HepG2 (cell line): ENCODE data around the gene UTP20. TPM values are rescaled to one million over a fixed set of nuclear protein-coding genes. Genes with fewer than 3 reads are reported as not detected.

Experiments used
- ATAC-seq: fragments of 200-7000 bp; cut with Tn5 transposase; 3 replicates; pipeline ENCODE4 v1.9.1; 2020; ENCODE audit warnings: mild to moderate bottlenecking, moderate library complexity
- BruUV-seq: library from RNA; stranded (reverse); fragments of 400-500 nt; replicated peaks from 2 replicates; lab custom pipeline; 2021; lab: Mats Ljungman, UMichigan
- CTCF ChIA-PET: fragments of 300-600 bp; formaldehyde crosslinking; extraction: SDS; loops from one replicate; lab custom pipeline; 2021; ENCODE audit warnings: low total read pairs, inconsistent platforms, low intra/inter-chr PET ratio; lab: Yijun Ruan, JAX
- POLR2A ChIA-PET: fragments of 350-600 bp; sonication (Branson Sonifier 250); formaldehyde crosslinking; loops from one replicate; lab custom pipeline; 2020; ENCODE audit warnings: antibody characterized with exemption, inconsistent platforms; lab: Yijun Ruan, JAX
- DNase-seq: peaks from one replicate; pipeline ENCODE4 v3.0.0-alpha.2; 2015; ENCODE audit warnings: low spot score
- FAIRE-seq: peaks from 3 replicates; lab custom pipeline; 2011; peaks lifted over from hg19 to GRCh38; lab: Jason Lieb, UNC
- H2AFZ ChIP-seq: one replicate; pipeline ENCODE4 v1.6.1; 2011; ENCODE audit warnings: low read length, inconsistent platforms
- H3K27ac ChIP-seq: fragments of 300-600 bp; 3 replicates; pipeline ENCODE4 v1.8.0; 2011; ENCODE audit warnings: mixed run types, mild to moderate bottlenecking, mixed read lengths, low read length, inconsistent platforms; ENCODE audit not compliant: insufficient read depth; ENCODE audit errors: extremely low read length
- H3K27me3 ChIP-seq, 2 experiments: fragments of 200-600 bp in 1 of 2; 2 replicates in 1 of 2; 3 replicates in 1 of 2; pipeline versions ENCODE4 v1.6.0 to v1.8.0; 2011; ENCODE audit warnings: low read length in 2 of 2, mild to moderate bottlenecking in 2 of 2, moderate library complexity in 2 of 2, inconsistent platforms in 1 of 2; ENCODE audit not compliant: insufficient read depth in 2 of 2, control insufficient read depth in 1 of 2
- H3K36me3 ChIP-seq, 2 experiments: fragments of 200-600 bp in 1 of 2; replicated peaks in 1 of 2; 2 replicates in 1 of 2; 3 replicates in 1 of 2; pipeline versions ENCODE4 v1.5.1 to v1.8.0; 2011; ENCODE audit warnings: low read length in 2 of 2, inconsistent platforms in 1 of 2; ENCODE audit not compliant: insufficient read depth in 2 of 2, control insufficient read depth in 1 of 2
- H3K4me1 ChIP-seq: 2 replicates; pipeline ENCODE4 v1.5.1; 2012; ENCODE audit warnings: low read length, inconsistent platforms; ENCODE audit not compliant: insufficient read depth
- H3K4me2 ChIP-seq: 2 replicates; pipeline ENCODE4 v1.6.0; 2011; ENCODE audit warnings: low read depth, low read length, inconsistent platforms
- H3K4me3 ChIP-seq, 3 experiments: fragments of 200-600 bp in 1 of 3; sonication (generic), shearing (Covaris generic) in 1 of 3; replicated peaks in 1 of 3; 2 replicates each; pipeline ENCODE4 v1.5.1; 2011 to 2016; ENCODE audit warnings: low read length in 3 of 3, inconsistent platforms in 2 of 3, low read depth in 2 of 3, mild to moderate bottlenecking in 2 of 3, control low read depth in 1 of 3, mixed read lengths in 1 of 3; ENCODE audit not compliant: insufficient read depth in 1 of 3
- H3K79me2 ChIP-seq: one replicate; pipeline ENCODE4 v1.6.1; 2011; ENCODE audit warnings: low read length, inconsistent platforms; ENCODE audit not compliant: insufficient read depth
- H3K9ac ChIP-seq: 2 replicates; pipeline ENCODE4 v1.6.0; 2011; ENCODE audit warnings: mild to moderate bottlenecking, low read depth, low read length, inconsistent platforms; ENCODE audit not compliant: insufficient read depth
- H3K9me3 ChIP-seq: 2 replicates; pipeline ENCODE4 v1.5.1; 2012; ENCODE audit warnings: mild to moderate bottlenecking, low read length
- H4K20me1 ChIP-seq: 2 replicates; pipeline ENCODE4 v1.6.0; 2011; ENCODE audit warnings: inconsistent platforms, mild to moderate bottlenecking, low read length, moderate library complexity; ENCODE audit not compliant: insufficient read depth
- GATAD2A ChIP-seq: IDR thresholded peaks from 2 replicates; pipeline ENCODE4 v1.6.1; 2016
- GTF3A ChIP-seq: sonication (generic); formaldehyde crosslinking; conservative IDR thresholded peaks from 2 replicates; pipeline ENCODE4 v1.4.0; 2020; ENCODE audit warnings: mild to moderate bottlenecking, missing genetic modification reagents
- KDM5B ChIP-seq: sonication (generic); formaldehyde crosslinking; IDR thresholded peaks from 2 replicates; pipeline ENCODE4 v1.4.0; 2020; ENCODE audit warnings: missing genetic modification reagents, mild to moderate bottlenecking, borderline replicate concordance
- MEF2D ChIP-seq: sonication (generic); formaldehyde crosslinking; IDR thresholded peaks from 2 replicates; pipeline ENCODE4 v1.5.1; 2020; ENCODE audit warnings: mild to moderate bottlenecking, missing genetic modification reagents
- POLR2G ChIP-seq: fragments of 200-400 bp; formaldehyde crosslinking; IDR thresholded peaks from 2 replicates; pipeline ENCODE4 v1.6.1; 2018; ENCODE audit warnings: mild to moderate bottlenecking, low read depth, low read length, moderate library complexity
- SCMH1 ChIP-seq: sonication (generic); formaldehyde crosslinking; IDR thresholded peaks from 2 replicates; pipeline ENCODE4 v1.9.0; 2021; ENCODE audit warnings: missing genetic modification reagents, mild to moderate bottlenecking, borderline replicate concordance
- TCF12 ChIP-seq, 2 experiments: fragments of 450-650 bp in 1 of 2; sonication (generic) in 1 of 2; formaldehyde crosslinking in 1 of 2; IDR thresholded peaks; 2 replicates each; pipeline versions ENCODE4 v1.6.1 to v1.8.0; 2017 to 2022; ENCODE audit warnings: antibody characterized with exemption in 1 of 2, mild to moderate bottlenecking in 1 of 2, missing genetic modification reagents in 1 of 2, moderate library complexity in 1 of 2
- ZNF263 ChIP-seq: sonication (generic); formaldehyde crosslinking; IDR thresholded peaks from 2 replicates; pipeline ENCODE4 v1.4.0; 2020; ENCODE audit warnings: missing genetic modification reagents
- ZNF781 ChIP-seq: sonication (generic); formaldehyde crosslinking; IDR thresholded peaks from 2 replicates; pipeline ENCODE4 v1.5.1; 2020; ENCODE audit warnings: borderline replicate concordance, mild to moderate bottlenecking, missing genetic modification reagents; ENCODE audit errors: not compliant biosample characterization
- ZNF879 ChIP-seq: sonication (generic); formaldehyde crosslinking; IDR thresholded peaks from 2 replicates; pipeline ENCODE4 v1.8.1; 2023; ENCODE audit warnings: missing genetic modification reagents
- WGBS: methylation state at CpG from one replicate; pipeline ENCODE4 v1.1.6; 2017; ENCODE audit warnings: low lambda C conversion rate; 5-methylcytosine and 5-hydroxymethylcytosine counted together
- in situ Hi-C: cut with HindIII; loops from 2 replicates; pipeline ENCODE4 v1.10.0; 2017; ENCODE audit warnings: low pct_unique_long_range_greater_than_20kb; ENCODE audit not compliant: extremely low pct_ligation_motif_present
- intact Hi-C: fragments of 100-400 bp; cut with micrococcal nuclease; formaldehyde crosslinking; loops from one replicate; pipeline ENCODE4 v1.10.0; 2022; ENCODE audit not compliant: unreplicated experiment
- polyA plus RNA-seq, 8 experiments: library from polyadenylated mRNA; depleted of rRNA in 3 of 8; stranded (reverse) in 7 of 8; unstranded in 1 of 8; fragments of >200 nt; fragmentation: Illumina TruSeq in 4 of 8; extraction: Trizol in 4 of 8; gene quantifications; 2 replicates each; pipeline versions ENCODE4 v1.2.1 to v1.2.3, GENCODE V29; 2011 to 2016; ENCODE audit warnings: low read depth in 4 of 8, missing spikeins in 1 of 8, mixed read lengths in 1 of 8; ENCODE audit not compliant: insufficient read depth in 1 of 8
- total RNA-seq, 5 experiments: library from RNA; depleted of rRNA; stranded (reverse); fragments of >200 nt; fragmentation: Illumina TruSeq; extraction: Trizol; gene quantifications; 2 replicates each; pipeline ENCODE4 v1.2.3, GENCODE V29; 2016; ENCODE audit warnings: low read depth in 1 of 5
- TF ChIP-seq, protein P1 (sequence below): sonication (generic); formaldehyde crosslinking; conservative IDR thresholded peaks from 2 replicates; pipeline ENCODE4 v1.4.0; 2020; ENCODE audit warnings: missing genetic modification reagents
- TF ChIP-seq, protein P2 (sequence below): sonication (generic); formaldehyde crosslinking; IDR thresholded peaks from 2 replicates; pipeline ENCODE4 v1.5.1; 2020; ENCODE audit warnings: mild to moderate bottlenecking, missing genetic modification reagents, borderline replicate concordance
- TF ChIP-seq, protein P3 (sequence below): sonication (generic); formaldehyde crosslinking; IDR thresholded peaks from 2 replicates; pipeline ENCODE4 v1.8.1; 2023; ENCODE audit warnings: mild to moderate bottlenecking, missing genetic modification reagents
- TF ChIP-seq, protein P4 (sequence below): sonication (generic); formaldehyde crosslinking; IDR thresholded peaks from 2 replicates; pipeline ENCODE4 v1.4.0; 2020; ENCODE audit warnings: missing genetic modification reagents, borderline replicate concordance

UTP20 gene
- total and polyA plus RNA-seq, 2 of the 13 experiments (the other 11 are each of a cell fraction or from before 2014, with no cell fraction given) = 9.0 to 38.5 TPM

DNA sequence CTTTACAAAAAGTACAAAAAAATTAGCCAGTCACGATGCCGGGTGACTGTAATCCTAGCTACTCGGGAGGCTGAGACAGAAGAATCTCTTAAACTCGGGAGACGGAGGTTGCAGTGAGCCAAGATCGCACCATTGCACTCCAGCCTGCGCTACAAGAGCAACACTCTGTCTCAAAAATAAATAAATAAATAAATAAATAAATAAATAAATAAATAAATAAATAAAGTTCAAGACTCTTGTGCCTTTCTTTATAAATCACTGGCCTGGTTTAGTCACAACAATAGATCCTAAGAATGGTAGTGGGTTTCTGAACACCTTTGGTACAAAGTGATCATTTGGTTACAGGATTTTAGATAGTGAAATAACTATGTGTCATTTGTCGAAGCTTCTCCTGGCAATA is 81.5 kb downstream of the UTP20 start:
- in situ Hi-C loops = no loop called here
- Histone ChIP-seq H3K36me3 (peaks cover 13 to 56% of the 10 kb centered on the region in 2 experiments), H3K4me3 (no peak overlapping the region), H3K79me2 (no peaks in the 10 kb centered on the region), H3K27ac (no peak overlapping the region), H3K9ac (no peak overlapping the region), H3K4me1 (no peaks in the 10 kb centered on the region), H4K20me1 (no peaks in the 10 kb centered on the region), H3K27me3 (no peaks in the 10 kb centered on the region), H3K4me2 (no peak overlapping the region), H2AFZ (no peak overlapping the region), H3K9me3 (no peaks in the 10 kb centered on the region)
- DNase-seq (no peak), ATAC-seq (no peak), FAIRE-seq (no peak)
- ChIA-PET CTCF (no interaction called here), POLR2A (no interaction called here)
- intact Hi-C loops = no loop called here
- no TSS peak for BruUV-seq
- 97% methylated on average over 8 of the region's 8 CpGs for WGBS
- TF ChIP-seq, protein P1, sequence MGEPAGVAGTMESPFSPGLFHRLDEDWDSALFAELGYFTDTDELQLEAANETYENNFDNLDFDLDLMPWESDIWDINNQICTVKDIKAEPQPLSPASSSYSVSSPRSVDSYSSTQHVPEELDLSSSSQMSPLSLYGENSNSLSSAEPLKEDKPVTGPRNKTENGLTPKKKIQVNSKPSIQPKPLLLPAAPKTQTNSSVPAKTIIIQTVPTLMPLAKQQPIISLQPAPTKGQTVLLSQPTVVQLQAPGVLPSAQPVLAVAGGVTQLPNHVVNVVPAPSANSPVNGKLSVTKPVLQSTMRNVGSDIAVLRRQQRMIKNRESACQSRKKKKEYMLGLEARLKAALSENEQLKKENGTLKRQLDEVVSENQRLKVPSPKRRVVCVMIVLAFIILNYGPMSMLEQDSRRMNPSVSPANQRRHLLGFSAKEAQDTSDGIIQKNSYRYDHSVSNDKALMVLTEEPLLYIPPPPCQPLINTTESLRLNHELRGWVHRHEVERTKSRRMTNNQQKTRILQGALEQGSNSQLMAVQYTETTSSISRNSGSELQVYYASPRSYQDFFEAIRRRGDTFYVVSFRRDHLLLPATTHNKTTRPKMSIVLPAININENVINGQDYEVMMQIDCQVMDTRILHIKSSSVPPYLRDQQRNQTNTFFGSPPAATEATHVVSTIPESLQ (CRISPR knock-in tag) = no peak
- TF ChIP-seq KDM5B (CRISPR knock-in tag) = no peak
- no peak for TF ChIP-seq SCMH1
- TF ChIP-seq, protein P2, sequence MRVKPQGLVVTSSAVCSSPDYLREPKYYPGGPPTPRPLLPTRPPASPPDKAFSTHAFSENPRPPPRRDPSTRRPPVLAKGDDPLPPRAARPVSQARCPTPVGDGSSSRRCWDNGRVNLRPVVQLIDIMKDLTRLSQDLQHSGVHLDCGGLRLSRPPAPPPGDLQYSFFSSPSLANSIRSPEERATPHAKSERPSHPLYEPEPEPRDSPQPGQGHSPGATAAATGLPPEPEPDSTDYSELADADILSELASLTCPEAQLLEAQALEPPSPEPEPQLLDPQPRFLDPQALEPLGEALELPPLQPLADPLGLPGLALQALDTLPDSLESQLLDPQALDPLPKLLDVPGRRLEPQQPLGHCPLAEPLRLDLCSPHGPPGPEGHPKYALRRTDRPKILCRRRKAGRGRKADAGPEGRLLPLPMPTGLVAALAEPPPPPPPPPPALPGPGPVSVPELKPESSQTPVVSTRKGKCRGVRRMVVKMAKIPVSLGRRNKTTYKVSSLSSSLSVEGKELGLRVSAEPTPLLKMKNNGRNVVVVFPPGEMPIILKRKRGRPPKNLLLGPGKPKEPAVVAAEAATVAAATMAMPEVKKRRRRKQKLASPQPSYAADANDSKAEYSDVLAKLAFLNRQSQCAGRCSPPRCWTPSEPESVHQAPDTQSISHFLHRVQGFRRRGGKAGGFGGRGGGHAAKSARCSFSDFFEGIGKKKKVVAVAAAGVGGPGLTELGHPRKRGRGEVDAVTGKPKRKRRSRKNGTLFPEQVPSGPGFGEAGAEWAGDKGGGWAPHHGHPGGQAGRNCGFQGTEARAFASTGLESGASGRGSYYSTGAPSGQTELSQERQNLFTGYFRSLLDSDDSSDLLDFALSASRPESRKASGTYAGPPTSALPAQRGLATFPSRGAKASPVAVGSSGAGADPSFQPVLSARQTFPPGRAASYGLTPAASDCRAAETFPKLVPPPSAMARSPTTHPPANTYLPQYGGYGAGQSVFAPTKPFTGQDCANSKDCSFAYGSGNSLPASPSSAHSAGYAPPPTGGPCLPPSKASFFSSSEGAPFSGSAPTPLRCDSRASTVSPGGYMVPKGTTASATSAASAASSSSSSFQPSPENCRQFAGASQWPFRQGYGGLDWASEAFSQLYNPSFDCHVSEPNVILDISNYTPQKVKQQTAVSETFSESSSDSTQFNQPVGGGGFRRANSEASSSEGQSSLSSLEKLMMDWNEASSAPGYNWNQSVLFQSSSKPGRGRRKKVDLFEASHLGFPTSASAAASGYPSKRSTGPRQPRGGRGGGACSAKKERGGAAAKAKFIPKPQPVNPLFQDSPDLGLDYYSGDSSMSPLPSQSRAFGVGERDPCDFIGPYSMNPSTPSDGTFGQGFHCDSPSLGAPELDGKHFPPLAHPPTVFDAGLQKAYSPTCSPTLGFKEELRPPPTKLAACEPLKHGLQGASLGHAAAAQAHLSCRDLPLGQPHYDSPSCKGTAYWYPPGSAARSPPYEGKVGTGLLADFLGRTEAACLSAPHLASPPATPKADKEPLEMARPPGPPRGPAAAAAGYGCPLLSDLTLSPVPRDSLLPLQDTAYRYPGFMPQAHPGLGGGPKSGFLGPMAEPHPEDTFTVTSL = no peak
- TF ChIP-seq ZNF263 = no peak
- no peak for TF ChIP-seq TCF12 (IDR thresholded peaks at IDR 0.05)
- TF ChIP-seq TCF12 (CRISPR knock-in tag; IDR thresholded peaks at IDR 0.05) = no peak
- no peak for TF ChIP-seq MEF2D (CRISPR knock-in tag)
- TF ChIP-seq, protein P3, sequence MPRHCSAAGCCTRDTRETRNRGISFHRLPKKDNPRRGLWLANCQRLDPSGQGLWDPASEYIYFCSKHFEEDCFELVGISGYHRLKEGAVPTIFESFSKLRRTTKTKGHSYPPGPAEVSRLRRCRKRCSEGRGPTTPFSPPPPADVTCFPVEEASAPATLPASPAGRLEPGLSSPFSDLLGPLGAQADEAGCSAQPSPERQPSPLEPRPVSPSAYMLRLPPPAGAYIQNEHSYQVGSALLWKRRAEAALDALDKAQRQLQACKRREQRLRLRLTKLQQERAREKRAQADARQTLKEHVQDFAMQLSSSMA (CRISPR knock-in tag) = no peak
- TF ChIP-seq POLR2G = no peak
- no peak for TF ChIP-seq ZNF781 (CRISPR knock-in tag)
- no peak for TF ChIP-seq GATAD2A
- TF ChIP-seq GTF3A (CRISPR knock-in tag) = no peak
- TF ChIP-seq, protein P4, sequence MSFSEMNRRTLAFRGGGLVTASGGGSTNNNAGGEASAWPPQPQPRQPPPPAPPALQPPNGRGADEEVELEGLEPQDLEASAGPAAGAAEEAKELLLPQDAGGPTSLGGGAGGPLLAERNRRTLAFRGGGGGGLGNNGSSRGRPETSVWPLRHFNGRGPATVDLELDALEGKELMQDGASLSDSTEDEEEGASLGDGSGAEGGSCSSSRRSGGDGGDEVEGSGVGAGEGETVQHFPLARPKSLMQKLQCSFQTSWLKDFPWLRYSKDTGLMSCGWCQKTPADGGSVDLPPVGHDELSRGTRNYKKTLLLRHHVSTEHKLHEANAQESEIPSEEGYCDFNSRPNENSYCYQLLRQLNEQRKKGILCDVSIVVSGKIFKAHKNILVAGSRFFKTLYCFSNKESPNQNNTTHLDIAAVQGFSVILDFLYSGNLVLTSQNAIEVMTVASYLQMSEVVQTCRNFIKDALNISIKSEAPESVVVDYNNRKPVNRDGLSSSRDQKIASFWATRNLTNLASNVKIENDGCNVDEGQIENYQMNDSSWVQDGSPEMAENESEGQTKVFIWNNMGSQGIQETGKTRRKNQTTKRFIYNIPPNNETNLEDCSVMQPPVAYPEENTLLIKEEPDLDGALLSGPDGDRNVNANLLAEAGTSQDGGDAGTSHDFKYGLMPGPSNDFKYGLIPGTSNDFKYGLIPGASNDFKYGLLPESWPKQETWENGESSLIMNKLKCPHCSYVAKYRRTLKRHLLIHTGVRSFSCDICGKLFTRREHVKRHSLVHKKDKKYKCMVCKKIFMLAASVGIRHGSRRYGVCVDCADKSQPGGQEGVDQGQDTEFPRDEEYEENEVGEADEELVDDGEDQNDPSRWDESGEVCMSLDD (CRISPR knock-in tag) = no peak
- no peak for TF ChIP-seq ZNF879 (CRISPR knock-in tag)
